HG03378 (cell line): Measurements from ENCODE around the gene ARHGAP24.
A peak's percentile ranks its signal among the peaks of the same experiment; 100 is the strongest.

Experiments used
- ATAC-seq: cut with Tn5 transposase; IDR thresholded peaks from one replicate; pipeline ENCODE4 v1.9.1; 2021; ENCODE audit warnings: mild to moderate bottlenecking, moderate library complexity; ENCODE audit not compliant: unreplicated experiment

Gene ARHGAP24

DNA sequence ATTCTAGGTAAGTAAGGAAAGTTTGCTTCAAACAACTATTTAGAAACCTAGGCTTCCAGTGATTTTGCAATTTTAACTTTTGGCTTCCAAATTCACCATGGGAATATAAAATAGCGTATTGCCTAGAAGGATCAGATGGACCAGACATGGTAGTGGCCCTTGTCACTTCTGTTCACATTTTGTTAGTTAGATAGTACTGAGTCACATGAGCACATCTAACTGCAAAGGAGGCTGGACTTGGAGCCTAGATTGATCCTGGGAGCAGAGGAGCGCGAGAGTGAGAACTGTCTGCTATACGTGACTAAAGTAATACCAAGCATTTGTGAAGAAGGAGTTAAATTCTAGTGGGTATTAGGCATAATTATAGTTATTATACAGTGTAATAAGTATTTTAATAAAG is 102.4 kb downstream of the ARHGAP24 start:
- no peak for ATAC-seq

DNA sequence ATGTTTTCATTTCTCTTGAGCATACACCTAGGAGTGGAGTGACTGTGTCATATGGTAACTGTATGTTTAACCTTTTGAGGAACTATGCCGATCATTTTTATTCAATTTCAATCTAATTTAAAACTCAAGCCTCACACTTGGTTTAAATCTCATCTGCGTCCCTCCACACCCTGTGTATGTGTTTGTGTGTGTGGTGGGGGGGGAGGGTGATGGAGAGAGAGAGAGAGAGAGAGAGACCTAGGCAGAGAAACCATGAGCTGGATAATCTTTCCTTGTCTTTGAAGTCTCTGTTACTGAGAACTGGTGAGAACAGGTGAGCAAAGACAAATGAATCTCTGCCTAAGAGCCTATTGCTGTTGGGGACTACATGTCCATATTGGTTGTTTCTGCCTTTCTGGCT is 105.0 kb downstream of the ARHGAP24 start:
- ATAC-seq = no peak

- ATAC-seq = no peak
Measured at GRCh38 chr4:85580489-85580888, 105.5 kb downstream of the ARHGAP24 start.

- no peak for ATAC-seq
Measured at GRCh38 chr4:85587952-85588351, 113.0 kb downstream of the ARHGAP24 start.

- ATAC-seq = no peak
Measured at GRCh38 chr4:85591406-85592098, 116.6 kb downstream of the ARHGAP24 start.

DNA sequence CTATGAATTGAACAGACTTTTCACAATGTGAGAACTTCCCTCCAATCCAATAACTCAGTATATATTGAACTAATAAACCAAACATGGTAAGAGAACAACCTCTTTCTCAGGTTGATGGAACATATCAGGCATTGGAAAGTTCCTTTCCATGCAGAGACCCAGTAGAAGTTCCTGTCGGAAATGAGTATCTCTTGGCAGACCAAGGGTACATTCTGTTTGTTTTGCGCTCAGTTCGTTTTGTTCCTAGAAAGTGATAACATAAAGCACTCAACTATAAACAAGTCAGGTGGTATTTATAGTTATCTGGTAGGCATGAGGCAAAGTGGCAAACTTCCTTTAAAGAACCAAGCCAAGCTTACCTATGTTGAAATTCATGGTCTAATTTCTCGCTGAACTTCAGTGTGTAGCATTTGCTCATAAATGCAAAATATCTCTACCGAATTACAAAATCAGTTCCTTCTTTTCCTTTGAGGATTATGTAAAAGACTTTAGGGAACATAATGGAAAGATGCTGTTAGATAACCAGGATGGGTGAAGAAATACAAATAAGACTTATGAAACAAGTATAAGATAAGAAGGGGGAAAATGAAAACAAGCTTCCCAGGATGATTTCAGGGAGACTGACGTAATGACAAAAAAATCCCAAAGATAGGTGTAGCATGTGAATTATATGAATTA is 120.3 kb downstream of the ARHGAP24 start:
- ATAC-seq = no peak

- ATAC-seq = no peak
Measured at GRCh38 chr4:85595796-85596559, 121.0 kb downstream of the ARHGAP24 start.

DNA sequence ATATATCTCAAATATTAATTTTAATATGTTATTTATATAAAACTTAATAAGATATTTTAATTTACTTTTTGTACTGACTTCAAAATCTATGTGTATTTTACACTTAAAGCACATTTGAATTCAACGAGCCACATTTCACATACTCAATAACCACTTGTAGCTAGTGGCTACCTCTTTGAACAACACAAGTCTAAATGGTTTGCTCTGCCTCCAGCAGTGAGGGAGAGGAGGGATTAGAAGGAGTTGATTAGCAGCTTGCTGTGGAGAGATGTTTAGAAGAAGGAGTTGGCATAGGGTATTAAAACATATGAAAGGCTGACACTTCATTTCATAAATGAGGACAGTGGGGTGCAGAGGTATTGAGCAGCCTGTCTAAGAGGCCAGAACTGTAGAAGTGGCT is 124.0 kb downstream of the ARHGAP24 start:
- ATAC-seq = no peak

DNA sequence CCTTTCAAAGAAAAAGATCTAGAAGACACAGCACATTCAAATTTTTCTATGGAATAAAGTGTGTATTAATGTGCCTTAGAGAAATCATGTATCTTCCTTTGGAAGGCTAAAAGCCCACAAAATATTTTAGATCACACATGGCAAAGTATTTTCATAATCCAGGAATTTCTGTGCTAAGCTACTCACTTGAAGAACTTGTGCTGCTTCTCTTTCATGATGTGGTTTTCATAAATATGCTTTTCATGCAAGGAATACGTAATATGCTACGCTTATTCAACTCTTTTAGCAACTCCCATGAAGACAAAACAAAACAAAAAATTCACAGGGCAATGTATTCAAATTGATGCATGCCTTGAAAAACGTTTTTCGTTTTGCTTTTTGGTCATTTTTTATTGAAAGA is 125.6 kb downstream of the ARHGAP24 start:
- no peak for ATAC-seq

GRCh38 chr4:85603437-85604336 is 128.7 kb downstream of the ARHGAP24 start:
- ATAC-seq = peak; percentile 70

DNA sequence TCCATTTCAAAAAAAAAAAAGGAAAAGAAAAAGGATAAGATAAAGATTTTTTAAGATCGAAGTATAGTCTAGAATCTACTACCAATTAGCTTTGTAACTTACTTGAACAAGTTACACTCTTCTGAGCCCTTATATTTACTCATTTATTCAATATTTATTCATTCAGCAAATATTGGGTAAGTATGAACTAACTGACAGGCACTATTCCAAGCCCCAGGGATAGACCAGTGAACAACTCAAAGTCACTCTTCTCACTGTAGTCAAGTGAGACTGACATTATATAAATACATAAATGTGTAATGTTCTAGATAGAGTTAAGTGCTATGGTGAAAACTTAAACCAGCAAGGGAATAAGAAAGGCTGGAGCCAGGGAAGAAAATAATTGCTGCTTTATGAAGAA is 131.6 kb downstream of the ARHGAP24 start:
- ATAC-seq = no peak

- ATAC-seq = peak; percentile 36
Measured at GRCh38 chr4:85607624-85608023, 132.7 kb downstream of the ARHGAP24 start.

DNA sequence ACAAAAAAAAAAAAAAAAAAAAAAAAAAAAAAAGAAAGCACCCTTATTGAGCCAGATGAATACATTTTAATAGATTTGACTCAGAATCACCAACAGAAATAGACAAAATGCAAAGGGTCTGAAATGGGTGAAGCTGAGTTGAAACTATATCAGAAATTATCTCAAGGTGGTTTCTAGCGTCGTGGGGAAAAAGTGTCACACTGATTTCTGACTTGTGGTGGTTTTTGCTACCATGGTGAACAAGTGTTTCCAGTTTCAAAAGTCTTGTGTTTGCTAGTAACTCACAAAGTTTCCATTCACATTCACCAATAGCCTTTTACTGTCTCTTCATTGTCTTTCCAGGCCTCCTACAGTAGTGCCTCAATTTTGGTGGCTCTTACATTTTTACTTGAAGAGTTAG is 135.5 kb downstream of the ARHGAP24 start:
- ATAC-seq = peak; percentile 96

DNA sequence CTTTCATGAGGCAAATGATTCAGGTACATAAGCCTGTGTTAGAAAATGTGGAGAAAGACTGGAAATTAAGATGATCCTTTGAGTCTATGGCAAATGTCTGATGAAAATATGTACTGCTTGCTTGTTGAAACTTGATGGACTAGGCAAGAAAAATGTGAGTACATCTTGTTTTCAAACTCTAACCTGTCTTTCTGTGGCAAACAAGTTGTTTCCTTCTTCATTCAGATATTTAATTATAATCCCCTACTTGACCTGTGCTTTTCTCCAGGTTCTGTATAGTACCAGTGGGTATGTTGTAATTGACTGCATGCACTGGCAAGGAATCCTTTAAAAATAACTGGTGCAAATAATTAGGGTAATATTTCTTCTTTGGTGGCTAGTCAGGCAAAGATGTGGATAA is 136.7 kb downstream of the ARHGAP24 start:
- ATAC-seq = no peak

DNA sequence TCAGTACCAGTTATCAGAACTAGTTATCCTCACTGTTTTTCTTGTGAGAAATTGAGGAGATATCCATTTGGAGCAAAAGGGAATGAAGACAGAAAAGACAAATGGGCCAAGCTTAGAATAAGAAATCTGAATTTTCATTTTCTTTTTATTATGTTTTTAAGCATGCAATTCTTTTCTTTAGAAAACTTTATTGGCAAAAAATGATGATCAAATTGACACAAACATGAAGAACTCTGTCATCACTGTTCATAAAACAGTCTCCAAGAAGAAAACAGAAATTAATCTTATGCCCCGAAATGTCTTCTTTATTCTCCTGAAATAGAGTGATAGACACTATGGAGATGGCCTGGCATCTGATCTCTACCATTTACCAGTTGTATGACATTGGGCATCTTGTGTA is 139.0 kb downstream of the ARHGAP24 start:
- ATAC-seq = no peak

GRCh38 chr4:85615952-85616351 is 141.0 kb downstream of the ARHGAP24 start:
- ATAC-seq = no peak

DNA sequence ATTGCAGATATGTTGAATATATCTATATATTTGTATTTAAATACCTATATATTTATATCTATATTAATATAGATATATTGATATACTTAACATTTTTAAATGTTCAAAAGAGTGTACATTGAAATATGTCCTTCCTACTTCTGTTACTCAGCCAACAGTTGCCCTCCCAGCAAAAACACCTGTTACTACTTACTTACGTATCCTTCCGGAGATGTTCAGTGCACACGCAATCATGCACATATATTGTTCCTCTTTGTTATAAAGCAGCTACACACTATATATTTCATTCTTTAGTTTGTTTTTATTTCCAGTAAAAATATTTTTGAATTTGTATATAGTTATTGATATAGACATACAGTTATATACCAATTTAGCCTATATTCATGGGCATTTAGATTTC is 142.3 kb downstream of the ARHGAP24 start:
- ATAC-seq = no peak

DNA sequence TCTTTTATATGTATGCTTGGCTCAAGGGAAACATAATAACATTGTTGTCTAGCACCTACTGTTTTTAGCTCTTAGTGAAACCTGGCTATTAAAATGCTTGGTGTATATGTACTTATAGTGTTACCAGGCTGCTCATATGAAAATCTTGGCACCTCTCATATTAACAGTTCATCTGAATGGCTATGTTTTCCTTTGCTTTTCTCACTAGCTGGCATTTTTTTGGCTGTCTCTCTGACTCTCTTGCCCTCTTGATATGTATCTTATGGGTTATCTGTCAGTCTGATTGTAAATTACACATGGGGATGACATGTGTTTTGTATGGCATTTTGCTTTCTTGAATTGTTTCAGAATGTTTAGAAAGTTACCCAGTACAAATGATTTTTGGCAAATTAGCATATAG is 158.0 kb downstream of the ARHGAP24 start:
- ATAC-seq = no peak

- ATAC-seq = no peak
Measured at GRCh38 chr4:85637778-85638177, 162.8 kb downstream of the ARHGAP24 start.

GRCh38 chr4:85639946-85640345 is 165.0 kb downstream of the ARHGAP24 start:
- ATAC-seq = no peak
